Measurements from ENCODE around the gene GPRC5B.

- TF ChIP-seq, protein P1, sequence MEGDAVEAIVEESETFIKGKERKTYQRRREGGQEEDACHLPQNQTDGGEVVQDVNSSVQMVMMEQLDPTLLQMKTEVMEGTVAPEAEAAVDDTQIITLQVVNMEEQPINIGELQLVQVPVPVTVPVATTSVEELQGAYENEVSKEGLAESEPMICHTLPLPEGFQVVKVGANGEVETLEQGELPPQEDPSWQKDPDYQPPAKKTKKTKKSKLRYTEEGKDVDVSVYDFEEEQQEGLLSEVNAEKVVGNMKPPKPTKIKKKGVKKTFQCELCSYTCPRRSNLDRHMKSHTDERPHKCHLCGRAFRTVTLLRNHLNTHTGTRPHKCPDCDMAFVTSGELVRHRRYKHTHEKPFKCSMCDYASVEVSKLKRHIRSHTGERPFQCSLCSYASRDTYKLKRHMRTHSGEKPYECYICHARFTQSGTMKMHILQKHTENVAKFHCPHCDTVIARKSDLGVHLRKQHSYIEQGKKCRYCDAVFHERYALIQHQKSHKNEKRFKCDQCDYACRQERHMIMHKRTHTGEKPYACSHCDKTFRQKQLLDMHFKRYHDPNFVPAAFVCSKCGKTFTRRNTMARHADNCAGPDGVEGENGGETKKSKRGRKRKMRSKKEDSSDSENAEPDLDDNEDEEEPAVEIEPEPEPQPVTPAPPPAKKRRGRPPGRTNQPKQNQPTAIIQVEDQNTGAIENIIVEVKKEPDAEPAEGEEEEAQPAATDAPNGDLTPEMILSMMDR (IDR thresholded peaks at IDR 0.05): no peak
- TF ChIP-seq ZFX (IDR thresholded peaks at IDR 0.05; ENCODE audit: borderline replicate concordance): no peak
Measured at GRCh38 chr16:19911747-19912454, 27.3 kb upstream of the GPRC5B start.
